SU-DHL-6 (cell line): ENCODE results near the gene YTHDF1.

Experiments used
- EZH2phosphoT487 ChIP-seq: fragments of 200-600 bp; sonication (generic), shearing (Covaris generic); conservative IDR thresholded peaks from 2 replicates; pipeline ENCODE4 v1.6.1; 2018; ENCODE audit warnings: mild to moderate bottlenecking, antibody characterized with exemption, low read length, moderate library complexity, mixed read lengths
- TF ChIP-seq, protein P1 (sequence below): fragments of 200-600 bp; sonication (generic); IDR thresholded peaks from one replicate; pipeline ENCODE4 v1.5.1; 2017; ENCODE audit warnings: antibody characterized with exemption, mild to moderate bottlenecking, low read length, moderate library complexity; ENCODE audit not compliant: insufficient read depth, poor library complexity, severe bottlenecking

DNA sequence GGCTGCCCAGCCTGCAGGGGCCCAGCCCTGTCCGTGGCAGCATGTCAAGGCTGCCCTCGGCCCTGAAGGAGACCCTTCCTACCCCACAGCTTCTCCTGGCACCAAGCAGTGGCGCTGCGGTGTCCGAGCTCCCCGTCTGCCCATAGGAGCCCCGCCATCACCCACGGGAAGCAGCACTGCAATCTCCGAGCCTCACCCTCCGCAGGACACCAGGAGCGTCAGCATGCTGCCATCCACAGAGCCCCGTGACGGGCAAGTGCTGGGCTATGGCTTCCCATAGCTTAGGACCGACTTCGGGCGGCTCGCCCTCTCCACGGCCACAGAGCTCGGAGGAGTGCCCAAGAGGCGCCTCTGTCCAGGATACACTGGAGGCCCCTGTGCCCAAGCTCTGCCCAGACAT, 25.1 kb downstream of the YTHDF1 start:
- TF ChIP-seq, protein P1, sequence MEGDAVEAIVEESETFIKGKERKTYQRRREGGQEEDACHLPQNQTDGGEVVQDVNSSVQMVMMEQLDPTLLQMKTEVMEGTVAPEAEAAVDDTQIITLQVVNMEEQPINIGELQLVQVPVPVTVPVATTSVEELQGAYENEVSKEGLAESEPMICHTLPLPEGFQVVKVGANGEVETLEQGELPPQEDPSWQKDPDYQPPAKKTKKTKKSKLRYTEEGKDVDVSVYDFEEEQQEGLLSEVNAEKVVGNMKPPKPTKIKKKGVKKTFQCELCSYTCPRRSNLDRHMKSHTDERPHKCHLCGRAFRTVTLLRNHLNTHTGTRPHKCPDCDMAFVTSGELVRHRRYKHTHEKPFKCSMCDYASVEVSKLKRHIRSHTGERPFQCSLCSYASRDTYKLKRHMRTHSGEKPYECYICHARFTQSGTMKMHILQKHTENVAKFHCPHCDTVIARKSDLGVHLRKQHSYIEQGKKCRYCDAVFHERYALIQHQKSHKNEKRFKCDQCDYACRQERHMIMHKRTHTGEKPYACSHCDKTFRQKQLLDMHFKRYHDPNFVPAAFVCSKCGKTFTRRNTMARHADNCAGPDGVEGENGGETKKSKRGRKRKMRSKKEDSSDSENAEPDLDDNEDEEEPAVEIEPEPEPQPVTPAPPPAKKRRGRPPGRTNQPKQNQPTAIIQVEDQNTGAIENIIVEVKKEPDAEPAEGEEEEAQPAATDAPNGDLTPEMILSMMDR, result no peak
- no peak for TF ChIP-seq EZH2phosphoT487
